Activated T-helper 2 cell treated with anti-CD3 and anti-CD28 coated beads, Interferon-gamma antibody, Interleukin-2, Interleukin-4, amounts not matched to agents 10 μg/mL and 5 μg/mL and 100 μg/mL, durations not matched to agents 14 hours and 24 hours and 36 hours (primary cell): Measurements from ENCODE around the gene TEAD1. TPM values are rescaled to one million over a fixed set of nuclear protein-coding genes. Genes with fewer than 3 reads are reported as not detected.

Experiments used
- DNase-seq: peaks from one replicate; pipeline ENCODE4 v3.0.0; 2021; ENCODE audit warnings: low spot score
- H3K27ac Mint-ChIP-seq: one replicate; pipeline ENCODE4 v1.8.0; 2021; ENCODE audit warnings: mixed read lengths
- H3K27me3 Mint-ChIP-seq: one replicate; pipeline ENCODE4 v1.8.0; 2021; ENCODE audit warnings: low read depth, mixed read lengths
- H3K36me3 Mint-ChIP-seq: one replicate; pipeline ENCODE4 v1.8.0; 2021; ENCODE audit warnings: low read depth, mixed read lengths
- H3K4me1 Mint-ChIP-seq: one replicate; pipeline ENCODE4 v1.8.0; 2021; ENCODE audit warnings: low read depth, mixed read lengths
- H3K4me3 Mint-ChIP-seq: one replicate; pipeline ENCODE4 v1.8.0; 2021; ENCODE audit warnings: low read depth, mild to moderate bottlenecking, moderate library complexity, mixed read lengths
- H3K9me3 Mint-ChIP-seq: one replicate; pipeline ENCODE4 v1.8.0; 2021; ENCODE audit warnings: mixed read lengths
- intact Hi-C: fragments of 100-400 bp; cut with micrococcal nuclease; formaldehyde crosslinking; loops from one replicate; pipeline ENCODE4 v1.15.1; 2023
- total RNA-seq: library from RNA; stranded (reverse); gene quantifications from 2 replicates; pipeline ENCODE4 v1.2.3, GENCODE V29; 2022

Gene TEAD1
- total RNA-seq, 1 donor from 2014 or later: 1.3 TPM

DNA sequence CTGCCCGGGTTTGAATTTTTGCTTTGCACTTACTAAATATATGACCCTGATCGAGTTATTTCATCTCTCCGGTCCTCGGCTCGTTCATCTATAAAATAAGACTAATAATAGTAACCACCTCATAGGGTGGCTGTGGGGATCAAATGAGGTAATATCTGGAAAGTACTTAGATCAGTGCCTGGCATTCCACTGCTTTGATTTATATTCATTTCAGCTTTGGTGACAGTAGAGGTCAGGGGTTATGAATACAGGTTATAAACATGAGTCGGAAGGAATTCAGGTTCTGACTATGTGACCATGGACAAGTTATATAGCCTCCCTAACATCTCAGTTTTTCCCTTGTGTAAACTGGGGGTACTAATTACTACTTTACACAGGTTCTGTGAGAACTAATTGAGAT is 2.9 kb upstream of the TEAD1 start:
- Mint-ChIP-seq H3K36me3 (no peaks in the 10 kb centered on the region), H3K27me3 (peaks cover 54% of the 10 kb centered on the region), H3K27ac (no peak overlapping the region), H3K4me1 (peaks cover 6% of the 10 kb centered on the region), H3K4me3 (no peak overlapping the region), H3K9me3 (no peaks in the 10 kb centered on the region)
- intact Hi-C loops: loop anchor here (10.0 kb wide), 1 partner anchor 143 kb away; no protein-coding TSS in a partner anchor
- DNase-seq: no peak

DNA sequence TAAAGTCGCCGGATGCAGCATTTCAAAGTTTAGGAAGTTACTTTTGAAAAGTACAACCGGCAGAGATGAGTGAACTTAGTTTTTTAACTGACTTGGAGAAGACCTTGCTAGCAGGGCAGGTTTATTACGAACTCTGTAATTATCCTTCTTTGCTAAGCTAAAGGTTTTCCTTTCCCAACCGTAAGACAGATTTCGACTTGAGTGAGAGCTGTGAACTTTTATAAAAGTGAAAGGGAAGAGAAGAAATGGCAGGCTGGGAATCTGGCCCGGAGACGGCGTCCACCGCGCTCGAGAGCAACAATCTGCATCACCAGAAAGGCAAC is 659 bp upstream of the TEAD1 start:
- H3K36me3 Mint-ChIP-seq: no peaks in the 10 kb centered on the region
- H3K9me3 Mint-ChIP-seq: no peaks in the 10 kb centered on the region
- peaks cover 64% of the 10 kb centered on the region for H3K27me3 Mint-ChIP-seq
- DNase-seq: no peak
- no peak overlapping the region for H3K27ac Mint-ChIP-seq
- peaks cover 6% of the 10 kb centered on the region for H3K4me1 Mint-ChIP-seq
- H3K4me3 Mint-ChIP-seq: peak overlapping the region; percentile 80
- intact Hi-C loops: loop anchor here (10.0 kb wide), 1 partner anchor 141 kb away; no protein-coding TSS in a partner anchor

DNA sequence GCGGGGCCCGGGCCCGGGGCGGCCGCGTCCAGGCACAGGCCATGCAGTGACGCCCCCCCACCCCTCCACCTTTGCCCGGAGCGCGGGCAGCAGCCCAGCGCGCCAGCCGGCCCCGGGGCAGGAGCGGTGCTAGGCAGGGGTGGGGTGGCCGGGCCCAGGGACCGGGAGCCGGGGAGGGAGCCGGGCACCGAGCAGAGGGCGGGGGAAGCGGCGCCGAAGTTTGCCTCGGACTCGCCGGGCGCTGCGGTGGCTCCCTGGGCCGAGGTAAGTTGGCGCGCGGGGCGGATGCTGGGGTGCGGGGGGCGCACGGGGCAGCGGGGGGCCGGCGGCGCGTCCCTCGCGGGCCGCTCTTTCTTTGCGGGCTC is 332 bp downstream of the TEAD1 start:
- H3K4me3 Mint-ChIP-seq: no peak overlapping the region
- intact Hi-C loops: loop anchor here (10.0 kb wide), 1 partner anchor 140 kb away; no protein-coding TSS in a partner anchor
- H3K9me3 Mint-ChIP-seq: no peaks in the 10 kb centered on the region
- no peak overlapping the region for H3K27ac Mint-ChIP-seq
- DNase-seq: no peak
- H3K36me3 Mint-ChIP-seq: no peaks in the 10 kb centered on the region
- peaks cover 64% of the 10 kb centered on the region for H3K27me3 Mint-ChIP-seq
- peaks cover 6% of the 10 kb centered on the region for H3K4me1 Mint-ChIP-seq

DNA sequence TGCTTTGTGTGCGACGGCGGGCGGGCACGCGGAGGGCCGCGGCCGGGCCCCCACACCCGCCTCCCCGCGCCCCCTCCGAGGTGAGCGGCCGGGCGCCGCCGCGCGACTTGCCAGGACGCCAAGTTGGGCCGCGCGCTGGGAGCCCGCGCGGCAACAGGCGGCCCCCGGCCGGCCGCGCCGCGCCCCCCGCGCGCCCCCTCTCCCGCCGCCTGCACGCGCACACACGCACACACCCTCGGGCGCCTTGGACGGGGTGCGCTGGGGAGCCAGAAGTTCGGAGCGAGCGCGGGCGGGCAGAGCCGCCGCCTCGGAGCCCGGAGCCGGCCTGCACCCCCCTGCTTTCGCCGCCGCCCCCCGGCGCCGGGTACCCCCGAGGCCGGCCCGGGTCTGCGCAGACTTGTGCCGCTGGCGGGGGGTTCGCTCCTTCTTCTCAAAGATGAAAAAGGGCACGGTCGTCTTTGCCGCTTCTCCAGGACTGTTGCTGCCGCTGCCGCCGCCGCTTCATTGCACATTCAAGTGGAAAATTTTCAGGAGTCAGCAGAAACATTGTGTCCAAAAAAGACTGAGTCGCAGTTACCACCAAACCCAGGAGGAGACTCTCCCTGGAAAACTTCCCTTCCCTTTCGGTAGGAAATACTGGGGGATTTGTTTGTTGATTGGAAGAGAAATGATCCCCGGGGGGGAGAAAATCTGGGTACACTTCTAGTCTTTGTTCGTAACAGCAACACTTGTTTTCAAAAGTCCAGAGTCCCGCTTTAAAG is 895 bp downstream of the TEAD1 start:
- Mint-ChIP-seq H3K27me3 (peaks cover 68% of the 10 kb centered on the region), H3K4me1 (peaks cover 6% of the 10 kb centered on the region), H3K27ac (no peak overlapping the region), H3K36me3 (no peaks in the 10 kb centered on the region), H3K9me3 (no peaks in the 10 kb centered on the region), H3K4me3 (peak overlapping the region; percentile 67)
- DNase-seq: no peak
- intact Hi-C loops: loop anchor here (10.0 kb wide), 1 partner anchor 140 kb away; no protein-coding TSS in a partner anchor

DNA sequence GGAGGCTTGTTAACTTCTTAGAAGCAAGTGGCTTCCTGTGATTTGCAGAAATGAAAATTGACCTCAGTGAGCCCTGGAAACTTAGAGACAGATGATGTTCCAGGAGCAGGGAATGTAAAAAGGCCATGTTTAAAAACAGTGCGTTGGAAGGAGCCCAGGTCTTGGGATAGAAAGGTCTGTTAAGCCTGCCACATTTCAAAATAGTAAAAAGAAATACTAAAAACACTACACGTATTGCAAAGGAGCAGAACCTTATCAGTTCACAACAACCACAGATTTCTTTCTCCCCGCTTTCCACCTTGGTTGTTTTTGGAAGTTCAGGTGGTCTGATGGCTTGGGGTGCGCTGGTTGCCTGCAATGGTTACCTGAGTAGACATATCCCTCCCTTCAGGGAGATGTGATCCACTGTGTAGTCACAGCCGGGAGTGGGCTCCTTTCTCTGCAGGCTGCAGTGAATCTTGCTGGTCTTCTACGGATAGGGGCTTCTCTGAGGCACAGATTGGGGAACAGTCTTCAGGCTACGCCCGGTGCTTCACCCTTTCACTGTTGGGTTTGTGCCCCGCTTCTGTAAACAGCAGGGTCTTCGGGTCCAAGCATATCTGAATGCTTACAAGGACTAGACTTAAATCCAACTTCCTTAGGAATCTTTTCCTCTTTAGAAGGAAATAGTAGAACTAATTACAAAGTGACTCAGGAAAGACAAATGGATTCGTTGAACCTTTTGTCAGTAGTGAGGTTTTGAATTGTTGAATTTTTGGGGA is 1.9 kb downstream of the TEAD1 start:
- intact Hi-C loops: loop anchor here (10.0 kb wide), 1 partner anchor 139 kb away; no protein-coding TSS in a partner anchor
- DNase-seq: no peak
- no peaks in the 10 kb centered on the region for H3K9me3 Mint-ChIP-seq
- H3K4me3 Mint-ChIP-seq: peak overlapping the region; percentile 38
- H3K4me1 Mint-ChIP-seq: peaks cover 9% of the 10 kb centered on the region
- no peaks in the 10 kb centered on the region for H3K36me3 Mint-ChIP-seq
- H3K27me3 Mint-ChIP-seq: peaks cover 77% of the 10 kb centered on the region
- no peak overlapping the region for H3K27ac Mint-ChIP-seq

DNA sequence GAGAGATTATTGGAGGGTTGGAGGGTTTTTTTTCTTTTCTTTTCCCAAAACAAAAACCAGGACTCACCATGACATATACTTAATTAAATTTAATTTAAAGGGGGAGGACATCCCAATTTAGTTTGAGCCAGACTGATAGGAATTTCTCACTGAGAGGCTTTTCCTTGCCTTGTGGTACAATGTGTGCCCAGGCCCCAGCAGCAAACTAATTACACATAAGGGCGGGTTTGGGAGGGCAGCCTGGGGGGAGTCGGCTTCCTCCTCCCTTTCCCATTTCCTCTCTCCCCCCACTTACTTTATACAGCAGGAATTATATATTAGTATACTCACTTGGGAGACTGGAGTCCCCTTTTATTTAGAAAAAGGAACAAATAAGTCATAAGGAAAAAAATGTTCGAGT is 2.9 kb downstream of the TEAD1 start:
- Mint-ChIP-seq H3K36me3 (no peaks in the 10 kb centered on the region), H3K27me3 (peaks cover 77% of the 10 kb centered on the region), H3K4me1 (peaks cover 9% of the 10 kb centered on the region), H3K9me3 (no peaks in the 10 kb centered on the region), H3K4me3 (no peak overlapping the region), H3K27ac (no peak overlapping the region)
- no peak for DNase-seq
- intact Hi-C loops: loop anchor here (10.0 kb wide), 1 partner anchor 138 kb away; no protein-coding TSS in a partner anchor

DNA sequence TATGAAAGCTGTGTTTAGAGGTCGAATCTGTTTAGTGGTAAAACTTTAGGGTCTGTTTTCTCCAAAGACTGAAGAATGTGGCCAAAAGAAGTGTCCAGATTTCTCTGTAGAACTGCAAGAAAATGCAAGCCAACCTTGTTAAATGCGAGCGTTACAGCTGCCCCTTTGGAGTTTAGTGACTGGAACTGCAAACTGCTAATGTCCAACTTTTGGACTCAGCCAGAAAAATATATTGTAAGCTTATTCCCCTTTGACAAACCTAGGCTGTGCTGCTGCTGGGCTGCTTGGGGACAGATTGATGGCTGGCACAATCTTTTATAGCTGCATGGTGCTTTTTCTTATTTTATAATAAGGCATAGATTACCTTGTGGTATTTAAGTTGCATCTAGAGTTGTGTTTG is 3.9 kb downstream of the TEAD1 start:
- no peaks in the 10 kb centered on the region for H3K9me3 Mint-ChIP-seq
- H3K27me3 Mint-ChIP-seq: peaks cover 78% of the 10 kb centered on the region
- H3K4me3 Mint-ChIP-seq: no peak overlapping the region
- intact Hi-C loops: loop anchor here (10.0 kb wide), 1 partner anchor 137 kb away; no protein-coding TSS in a partner anchor
- H3K36me3 Mint-ChIP-seq: no peaks in the 10 kb centered on the region
- DNase-seq: no peak
- peaks cover 9% of the 10 kb centered on the region for H3K4me1 Mint-ChIP-seq
- no peak overlapping the region for H3K27ac Mint-ChIP-seq

DNA sequence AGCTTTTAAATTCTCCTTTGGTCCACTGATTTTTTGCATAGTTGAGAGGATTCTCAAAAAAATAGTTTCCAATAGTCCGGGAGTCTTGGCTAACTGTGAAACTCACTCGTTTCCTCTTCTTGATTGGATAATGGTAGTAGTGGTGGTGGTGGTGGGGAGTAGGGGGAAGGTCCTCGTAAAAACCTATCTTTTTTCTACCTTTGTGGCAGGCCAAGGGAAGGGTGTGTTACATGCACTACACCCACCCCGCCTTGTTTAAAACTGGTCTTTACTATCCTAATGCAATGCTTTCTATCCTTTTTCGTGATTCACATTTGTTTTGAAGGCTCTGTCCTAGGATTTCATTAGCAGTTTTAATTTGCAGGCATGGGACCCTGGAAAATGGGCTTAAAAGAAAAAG is 4.8 kb downstream of the TEAD1 start:
- H3K4me1 Mint-ChIP-seq: peaks cover 3% of the 10 kb centered on the region

DNA sequence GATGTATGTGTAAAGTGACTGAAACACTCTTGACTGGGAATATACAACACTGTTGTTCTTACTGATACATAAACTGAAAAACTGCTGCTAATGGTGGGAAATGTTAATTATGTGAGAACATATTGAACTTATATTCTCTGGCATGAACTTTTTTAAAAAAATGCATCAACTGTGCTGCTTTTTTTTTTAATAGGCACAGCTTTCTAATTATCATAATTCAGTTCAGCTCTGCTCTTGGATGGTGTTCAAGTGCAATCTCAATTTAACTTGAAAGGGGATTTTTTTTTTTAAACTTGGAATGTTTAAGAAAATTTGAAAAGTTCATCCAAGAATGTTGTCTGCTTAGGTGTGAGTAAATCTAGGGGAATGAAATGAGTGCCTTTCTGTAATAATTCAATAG is 5.2 kb downstream of the TEAD1 start:
- Mint-ChIP-seq H3K27ac (no peak overlapping the region), H3K36me3 (no peaks in the 10 kb centered on the region)
- intact Hi-C loops: loop anchor here (10.0 kb wide), 1 partner anchor 135 kb away; no protein-coding TSS in a partner anchor

More for the DNA sequence above, 4.8 kb downstream of the TEAD1 start:
- Mint-ChIP-seq H3K27me3 (peaks cover 81% of the 10 kb centered on the region), H3K9me3 (no peaks in the 10 kb centered on the region), H3K4me3 (no peak overlapping the region), H3K36me3 (no peaks in the 10 kb centered on the region), H3K27ac (no peak overlapping the region)
- no peak for DNase-seq
- intact Hi-C loops: loop anchor here (10.0 kb wide), 1 partner anchor 136 kb away; no protein-coding TSS in a partner anchor

DNA sequence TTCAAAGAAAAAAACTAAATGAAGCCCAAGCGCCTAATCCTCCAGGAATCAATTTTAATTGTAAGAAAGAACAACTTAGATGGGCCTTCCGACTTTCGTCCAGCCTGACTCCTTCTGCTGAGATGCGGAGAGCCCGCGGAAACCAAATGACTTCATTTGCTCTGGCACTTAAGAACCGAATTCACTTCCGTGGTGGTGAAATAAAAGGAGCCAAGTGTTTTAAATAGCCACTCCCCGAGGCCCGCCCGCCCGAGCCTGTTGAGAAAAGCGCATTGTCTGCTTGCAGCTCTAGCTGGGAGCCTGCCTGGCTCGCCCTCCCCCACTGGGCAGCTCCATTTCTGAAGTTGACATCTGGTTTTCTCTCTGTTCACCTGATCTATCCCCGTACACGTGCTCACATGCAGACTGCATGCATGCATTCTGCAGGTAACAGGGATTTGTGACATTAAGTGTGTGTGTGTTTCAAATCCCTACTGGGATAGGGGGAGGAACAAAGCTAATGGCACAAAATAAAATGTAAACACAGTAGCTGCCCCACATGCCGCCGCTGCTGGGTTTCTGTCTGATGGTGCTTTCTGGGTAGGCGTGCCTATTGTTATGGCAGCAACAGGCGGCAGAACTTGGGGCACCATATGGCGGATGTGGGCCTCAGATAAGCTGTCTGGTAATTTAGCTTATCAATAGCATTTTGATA is 6.2 kb downstream of the TEAD1 start:
- peaks cover 92% of the 10 kb centered on the region for H3K27me3 Mint-ChIP-seq
- H3K27ac Mint-ChIP-seq: no peak overlapping the region

More for the DNA sequence above, 5.2 kb downstream of the TEAD1 start:
- Mint-ChIP-seq H3K9me3 (no peaks in the 10 kb centered on the region), H3K27me3 (peaks cover 85% of the 10 kb centered on the region), H3K4me3 (no peak overlapping the region), H3K4me1 (peaks cover 3% of the 10 kb centered on the region)
- no peak for DNase-seq

DNA sequence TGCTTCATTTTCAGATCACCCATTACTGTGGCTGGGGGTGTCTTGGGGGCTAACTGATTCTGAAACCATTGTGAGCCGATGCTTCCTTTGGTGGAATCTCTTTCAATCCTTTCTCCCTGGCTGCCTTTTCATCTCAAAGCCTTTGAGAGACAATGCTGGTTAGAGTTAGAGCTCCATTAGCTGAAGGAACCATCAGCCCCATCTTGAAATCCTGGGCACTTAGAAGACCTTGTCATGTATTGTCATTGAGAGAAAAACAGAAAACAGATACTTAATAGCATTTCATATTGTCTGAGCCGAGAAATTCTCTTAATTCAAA is 6.7 kb downstream of the TEAD1 start:
- DNase-seq: no peak
- Mint-ChIP-seq H3K27me3 (peaks cover 91% of the 10 kb centered on the region), H3K9me3 (no peaks in the 10 kb centered on the region), H3K4me1 (peaks cover 3% of the 10 kb centered on the region), H3K36me3 (no peaks in the 10 kb centered on the region), H3K4me3 (no peak overlapping the region), H3K27ac (no peak overlapping the region)
- intact Hi-C loops: no loop called here

More for the DNA sequence above, 6.2 kb downstream of the TEAD1 start:
- no peaks in the 10 kb centered on the region for H3K9me3 Mint-ChIP-seq
- peaks cover 3% of the 10 kb centered on the region for H3K4me1 Mint-ChIP-seq
- DNase-seq: no peak
- H3K36me3 Mint-ChIP-seq: no peaks in the 10 kb centered on the region
- H3K4me3 Mint-ChIP-seq: no peak overlapping the region
- intact Hi-C loops: no loop called here

DNA sequence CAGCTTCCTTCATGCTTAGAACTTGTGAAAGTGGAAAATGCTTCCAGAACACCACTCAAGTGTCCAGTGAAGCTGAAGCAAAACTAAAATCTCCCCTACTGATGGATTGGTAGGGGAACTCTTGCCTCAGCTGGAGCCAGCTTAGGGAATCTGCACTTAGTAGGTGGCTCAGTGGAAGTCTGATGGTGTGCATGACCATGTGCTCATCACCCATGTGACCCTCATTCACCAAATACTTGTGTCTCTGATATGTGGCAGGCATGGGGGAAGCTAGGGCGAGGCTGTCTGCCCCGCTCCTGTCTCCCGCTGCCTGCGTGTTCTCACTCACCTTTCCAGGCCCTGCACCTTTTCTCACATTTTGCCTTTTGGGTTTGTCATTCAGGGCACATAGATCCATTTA is 7.2 kb downstream of the TEAD1 start:
- H3K27me3 Mint-ChIP-seq: peaks cover 88% of the 10 kb centered on the region
- H3K4me1 Mint-ChIP-seq: peaks cover 3% of the 10 kb centered on the region
- H3K9me3 Mint-ChIP-seq: no peaks in the 10 kb centered on the region
- H3K27ac Mint-ChIP-seq: no peak overlapping the region
- H3K4me3 Mint-ChIP-seq: no peak overlapping the region
- intact Hi-C loops: no loop called here
- DNase-seq: no peak
- no peaks in the 10 kb centered on the region for H3K36me3 Mint-ChIP-seq
